HG02981 (cell line): ENCODE results near the gene CMIP.

ENCODE experiments used
- ATAC-seq: cut with Tn5 transposase; IDR thresholded peaks from one replicate; pipeline ENCODE4 v1.9.1; 2021; ENCODE audit warnings: mild to moderate bottlenecking, moderate library complexity; ENCODE audit not compliant: unreplicated experiment

CMIP gene

GRCh38 chr16:81599034-81599744 lies 154.6 kb downstream of the CMIP start:
- ATAC-seq: no peak

GRCh38 chr16:81600275-81600674 lies 155.7 kb downstream of the CMIP start:
- no peak for ATAC-seq

DNA sequence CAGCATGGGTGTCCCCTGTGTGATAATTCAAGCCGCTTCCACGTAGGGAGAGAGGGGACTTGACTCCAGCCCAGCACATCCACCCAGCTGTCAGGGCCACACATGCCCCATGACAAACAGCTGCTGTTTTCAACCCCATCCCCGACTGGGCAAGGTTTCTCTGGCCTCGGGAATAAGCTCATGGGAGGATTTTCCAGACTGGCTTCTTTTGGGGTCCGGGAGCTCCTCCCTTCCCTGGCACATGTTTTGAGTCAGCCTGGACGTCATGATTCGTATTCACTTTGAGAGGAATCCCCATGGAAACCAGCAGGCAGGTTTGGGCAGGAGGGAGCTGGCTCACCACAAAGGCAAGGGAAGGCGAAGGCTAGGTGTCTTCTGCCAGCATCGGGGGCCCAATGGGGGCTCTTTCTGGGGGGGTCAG lies 156.4 kb downstream of the CMIP start:
- ATAC-seq: no peak

DNA sequence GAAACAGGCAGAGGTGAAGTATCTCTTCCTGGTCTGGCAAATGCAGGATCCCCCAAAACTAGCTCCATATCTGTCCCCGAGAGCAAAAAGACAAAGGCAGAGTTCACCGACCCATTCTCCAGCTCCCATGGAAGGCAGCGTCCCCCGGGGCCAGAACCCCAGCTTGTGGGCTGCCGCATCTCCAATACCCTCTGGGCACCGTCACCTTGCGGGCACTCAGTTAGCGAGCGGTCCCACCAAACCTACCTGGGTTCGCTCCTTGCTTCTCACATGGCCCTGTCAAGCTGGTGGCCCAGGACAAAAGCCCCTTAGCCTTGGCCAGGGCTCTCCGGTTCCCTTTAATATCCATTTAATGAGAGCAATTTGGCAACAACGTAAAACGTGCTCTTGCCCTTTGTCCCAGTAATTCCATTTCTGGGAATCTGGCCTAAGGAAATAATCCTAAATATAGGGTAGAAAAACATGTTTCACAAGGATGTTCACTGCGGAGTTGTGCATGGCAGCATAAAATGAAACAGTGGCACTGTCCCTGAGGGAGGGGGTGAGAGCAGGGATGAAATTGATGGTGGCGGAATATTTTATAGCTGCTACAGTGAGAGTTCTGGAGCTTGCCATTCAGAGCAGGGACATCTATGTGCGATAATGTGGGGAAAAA lies 157.1 kb downstream of the CMIP start:
- no peak for ATAC-seq

DNA sequence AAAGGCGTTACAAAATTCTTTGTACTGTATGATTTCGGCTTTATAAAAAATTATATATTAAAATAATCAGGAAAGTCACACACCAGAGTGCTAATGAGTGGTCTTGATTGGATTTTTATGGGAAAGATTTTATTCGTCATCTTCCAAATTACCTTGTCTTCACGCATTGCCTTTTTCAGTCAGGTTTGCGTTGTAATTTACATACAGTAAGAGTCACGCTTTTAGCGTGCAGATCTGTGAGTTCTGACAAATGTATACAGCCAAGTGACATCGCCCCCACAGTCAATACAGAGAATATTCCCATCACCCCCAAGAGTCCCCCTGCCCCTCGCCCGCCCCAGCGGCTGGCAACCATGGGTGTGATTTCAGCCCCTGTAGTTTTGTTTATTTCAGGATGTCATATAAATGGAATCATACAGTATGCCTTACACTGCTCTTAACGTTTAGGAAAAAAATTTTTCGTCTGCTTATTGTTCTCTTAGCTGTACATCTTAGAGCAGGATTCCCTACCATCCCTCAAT lies 157.7 kb downstream of the CMIP start:
- ATAC-seq: no peak

DNA sequence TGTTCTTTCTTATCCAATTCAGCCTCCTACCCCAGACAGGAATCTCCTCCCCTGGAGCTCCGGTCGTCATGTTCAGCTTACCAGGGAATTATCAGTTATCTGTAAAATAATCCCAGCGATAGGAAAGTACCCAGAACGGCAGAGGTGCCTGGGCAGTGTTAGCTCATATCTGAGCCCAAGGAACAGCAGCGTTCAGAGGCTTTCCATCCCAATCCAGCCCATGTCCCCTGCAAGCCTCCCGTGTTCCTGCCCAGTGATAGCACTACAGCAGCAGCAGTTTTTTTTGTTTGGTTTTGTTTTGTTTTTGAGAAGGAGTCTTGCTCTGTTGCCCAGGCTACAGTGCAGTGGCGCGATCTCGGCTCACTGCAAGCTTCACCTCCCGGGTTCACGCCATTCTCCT lies 158.2 kb downstream of the CMIP start:
- ATAC-seq: no peak

DNA sequence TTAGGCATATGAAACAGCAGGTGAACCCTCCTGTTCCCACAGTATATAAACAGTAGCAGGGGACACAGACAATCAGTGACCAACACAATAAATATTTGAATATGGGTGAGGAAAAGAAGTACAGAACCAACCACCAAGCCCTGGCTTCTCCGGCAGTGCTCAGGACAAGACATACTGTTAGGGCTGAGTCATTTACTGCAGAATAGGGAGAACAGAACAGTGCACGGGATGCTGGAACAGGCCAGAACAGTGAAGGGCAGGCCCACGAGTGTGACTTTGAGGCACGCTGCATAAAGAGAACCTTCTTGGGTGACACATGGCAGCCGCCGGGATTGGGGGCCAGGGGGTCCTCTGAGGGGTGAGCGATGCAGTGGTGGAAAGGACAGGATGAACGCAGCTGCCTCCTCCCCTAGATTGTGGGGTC lies 160.4 kb downstream of the CMIP start:
- no peak for ATAC-seq

GRCh38 chr16:81606039-81606438 lies 161.4 kb downstream of the CMIP start:
- no peak for ATAC-seq

DNA sequence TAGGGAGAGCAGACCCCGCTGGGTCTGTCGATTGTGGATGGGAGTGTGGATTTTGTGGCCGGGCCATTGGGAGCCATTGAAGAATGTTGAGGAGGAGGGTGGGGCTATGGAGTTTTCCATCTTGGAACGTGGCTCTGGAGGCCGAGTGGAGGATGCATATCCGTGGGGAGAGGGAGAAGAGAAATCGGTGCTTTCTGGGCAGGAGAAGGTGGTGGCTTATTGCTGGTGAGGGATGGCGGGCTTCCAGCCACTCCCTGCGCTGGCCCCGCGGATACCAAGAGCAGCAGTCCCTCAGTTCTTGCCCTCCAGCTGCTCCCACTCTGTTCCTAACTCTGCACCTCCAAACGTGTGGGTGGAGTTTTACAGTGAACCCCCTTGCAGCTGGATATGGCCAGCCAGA lies 162.4 kb downstream of the CMIP start:
- no peak for ATAC-seq

DNA sequence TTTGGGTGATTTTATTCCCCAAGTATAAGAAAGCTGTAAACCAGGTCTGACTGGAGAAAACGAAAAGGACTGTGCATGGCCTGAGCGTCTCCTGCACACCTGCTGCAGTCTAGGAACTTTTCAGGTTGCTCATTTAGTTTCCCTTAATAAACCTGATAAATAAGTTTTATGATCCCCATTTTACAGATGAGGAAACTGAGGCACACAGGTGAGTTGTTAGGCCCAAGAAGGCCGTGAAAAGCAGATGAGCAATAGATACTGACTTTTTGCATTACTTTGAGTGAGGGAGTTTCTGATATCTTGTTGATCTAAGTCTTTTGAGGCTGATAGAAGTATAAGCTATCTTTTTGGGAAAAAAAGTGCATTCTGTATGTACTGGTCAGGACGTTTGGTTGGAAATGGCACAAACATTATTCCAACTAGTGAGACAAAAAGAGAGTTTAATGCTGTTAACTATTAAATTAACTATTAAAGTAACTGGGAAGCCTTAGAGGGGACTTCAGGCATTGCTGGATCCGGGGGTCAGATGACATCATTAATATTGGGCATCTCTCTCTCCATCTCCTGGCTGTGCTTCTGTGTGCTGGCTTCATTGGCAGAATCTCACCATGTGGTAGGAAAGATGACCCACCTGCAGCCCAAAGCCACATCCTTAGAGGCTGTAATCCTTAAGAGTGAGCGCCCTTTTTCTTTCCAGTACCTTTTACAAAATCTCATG lies 163.4 kb downstream of the CMIP start:
- ATAC-seq: peak; percentile 36

DNA sequence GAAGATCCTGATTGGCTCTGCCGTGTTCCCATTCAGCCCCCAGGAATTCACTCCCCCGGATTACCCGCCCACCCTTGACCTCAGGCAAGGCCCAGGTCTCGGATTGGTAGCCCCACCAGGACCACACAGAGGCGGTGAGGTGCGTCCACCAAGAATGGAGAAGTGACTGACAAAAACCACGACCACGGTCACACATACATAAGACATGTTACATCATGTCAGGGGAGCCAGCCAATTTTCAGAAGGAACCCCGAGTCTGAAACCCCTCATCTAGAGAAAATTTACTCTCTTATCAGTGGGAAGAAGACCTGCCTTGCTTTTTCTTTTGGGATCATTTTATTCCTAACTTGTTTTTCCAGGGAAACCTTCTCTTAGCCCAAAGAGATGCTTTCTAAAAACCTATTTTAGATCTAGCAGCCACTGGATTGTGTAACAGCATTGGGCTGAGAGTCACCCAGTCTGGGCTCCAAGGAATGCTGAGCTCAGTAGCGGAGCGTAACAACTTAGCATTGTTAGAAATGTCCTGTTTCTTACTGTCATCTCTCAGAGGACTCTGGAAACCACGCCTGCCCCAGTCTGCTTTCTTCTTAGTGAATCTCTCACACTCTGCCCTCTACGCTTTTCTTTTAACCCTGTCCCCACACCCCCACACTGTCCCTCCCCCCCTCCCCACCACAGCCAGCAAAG lies 164.1 kb downstream of the CMIP start:
- ATAC-seq: peak; percentile 67

GRCh38 chr16:81609323-81609892 lies 164.8 kb downstream of the CMIP start:
- no peak for ATAC-seq

DNA sequence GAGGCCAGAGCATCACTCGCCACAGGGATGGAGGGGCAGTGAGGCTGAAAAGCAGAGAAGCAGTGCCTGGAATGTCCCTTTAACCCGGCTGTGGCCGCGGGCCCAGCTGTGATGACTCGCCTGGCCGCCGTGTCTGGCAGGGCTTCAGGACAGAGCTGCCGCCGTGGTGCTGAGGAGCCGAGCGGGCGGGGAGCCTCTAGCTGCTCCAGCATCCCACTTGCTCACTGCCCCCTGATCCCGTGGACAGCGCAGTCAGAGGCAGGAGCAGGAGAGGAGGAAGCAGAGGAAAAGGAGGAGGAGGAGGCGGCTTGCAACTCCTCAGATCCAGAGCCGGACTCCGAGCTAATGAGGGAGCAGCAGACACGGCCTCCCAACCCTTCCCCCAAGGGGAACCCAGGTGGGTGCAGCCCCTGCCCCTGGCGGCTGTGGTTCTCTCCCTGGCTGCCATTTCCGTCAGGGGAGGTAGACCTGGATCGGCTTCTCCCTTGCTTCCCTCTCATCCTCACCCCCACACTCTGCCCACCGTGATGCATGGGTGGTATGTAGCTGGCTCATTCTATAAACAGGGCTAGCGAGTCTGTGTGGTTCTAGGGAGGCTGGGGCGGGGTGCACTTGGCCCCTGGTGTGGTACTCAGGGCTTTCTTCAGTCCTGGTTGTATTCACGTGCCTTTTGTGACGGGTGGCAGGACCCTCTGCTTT lies 165.7 kb downstream of the CMIP start:
- no peak for ATAC-seq

- no peak for ATAC-seq
Observed at GRCh38 chr16:81610936-81611335, 166.3 kb downstream of the CMIP start.

DNA sequence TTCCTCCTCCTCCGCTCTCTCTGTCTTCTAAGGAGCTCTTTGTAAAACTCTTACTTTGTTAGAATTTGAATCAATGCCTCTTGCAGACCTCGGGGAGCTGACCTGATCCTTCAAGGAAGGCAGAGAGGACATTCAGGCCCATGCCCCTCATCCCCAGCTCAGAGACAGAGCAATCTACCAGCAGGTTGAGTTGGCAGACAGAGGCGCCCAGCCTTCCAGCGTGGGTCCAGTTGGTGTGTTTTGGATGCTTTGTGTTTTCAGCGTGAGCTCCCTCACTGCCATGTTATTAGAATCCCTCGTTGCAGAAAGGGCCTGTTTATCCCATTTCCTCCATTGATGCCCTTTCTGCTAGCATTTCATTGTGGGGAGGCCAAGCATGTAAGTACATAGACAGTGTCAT lies 167.1 kb downstream of the CMIP start:
- no peak for ATAC-seq

- ATAC-seq: no peak
Observed at GRCh38 chr16:81612351-81613163, 167.9 kb downstream of the CMIP start.

GRCh38 chr16:81614171-81614570 lies 169.6 kb downstream of the CMIP start:
- ATAC-seq: no peak

- ATAC-seq: no peak
Observed at GRCh38 chr16:81614654-81615359, 170.2 kb downstream of the CMIP start.

GRCh38 chr16:81615411-81615810 lies 170.8 kb downstream of the CMIP start:
- ATAC-seq: no peak
